HepG2 (cell line): Measurements from ENCODE around the gene ALDH16A1. TPM values are rescaled to one million over a fixed set of nuclear protein-coding genes. Genes with fewer than 3 reads are reported as not detected.

Experiments used
- AFF4 ChIP-seq: sonication (generic); formaldehyde crosslinking; IDR thresholded peaks from 2 replicates; pipeline ENCODE4 v1.4.0; 2020; ENCODE audit warnings: missing genetic modification reagents
- ARHGAP35 ChIP-seq: sonication (generic); formaldehyde crosslinking; IDR thresholded peaks from 2 replicates; pipeline ENCODE4 v1.9.0; 2022; ENCODE audit warnings: mild to moderate bottlenecking, inconsistent platforms, moderate library complexity, missing genetic modification reagents, borderline replicate concordance
- BCL6 ChIP-seq: IDR thresholded peaks from 2 replicates; pipeline ENCODE4 v1.6.1; 2016; ENCODE audit warnings: missing genetic modification reagents, missing compliant biosample characterization
- CHCHD3 ChIP-seq: sonication (generic); formaldehyde crosslinking; IDR thresholded peaks from 2 replicates; pipeline ENCODE4 v1.8.0; 2022; ENCODE audit warnings: mild to moderate bottlenecking, missing genetic modification reagents, moderate library complexity
- CHD2 ChIP-seq: IDR thresholded peaks from 2 replicates; pipeline ENCODE4 v1.6.1; 2011; ENCODE audit warnings: low read depth, low read length, improper control_type of control experiment
- CREB1 ChIP-seq, 2 experiments: fragments of 450-650 bp in 1 of 2; IDR thresholded peaks; 2 replicates each; pipeline ENCODE4 v1.6.1; 2016 to 2017; ENCODE audit warnings: control low read depth in 1 of 2, mild to moderate bottlenecking in 1 of 2, missing compliant biosample characterization in 1 of 2, missing genetic modification characterization in 1 of 2
- EEA1 ChIP-seq: sonication (generic); formaldehyde crosslinking; IDR thresholded peaks from 2 replicates; pipeline ENCODE4 v1.5.1; 2020; ENCODE audit warnings: mild to moderate bottlenecking, missing genetic modification reagents, borderline replicate concordance
- ETV5 ChIP-seq: IDR thresholded peaks from 2 replicates; pipeline ENCODE4 v1.6.1; 2018; ENCODE audit warnings: missing biosample characterization, missing genetic modification reagents, inconsistent platforms, borderline replicate concordance
- KAT8 ChIP-seq: IDR thresholded peaks from 2 replicates; pipeline ENCODE4 v1.6.1; 2016; ENCODE audit warnings: missing genetic modification reagents, missing compliant biosample characterization
- NBN ChIP-seq: fragments of 450-650 bp; conservative IDR thresholded peaks from 2 replicates; pipeline ENCODE4 v1.6.1; 2017
- NKX3-1 ChIP-seq: sonication (generic); formaldehyde crosslinking; IDR thresholded peaks from 2 replicates; pipeline ENCODE4 v1.5.0; 2020; ENCODE audit warnings: missing genetic modification reagents
- PHF8 ChIP-seq: sonication (generic); formaldehyde crosslinking; IDR thresholded peaks from 2 replicates; pipeline ENCODE4 v1.5.0; 2020; ENCODE audit warnings: missing genetic modification reagents
- PRPF4 ChIP-seq: fragments of 200-400 bp; formaldehyde crosslinking; IDR thresholded peaks from 2 replicates; pipeline ENCODE4 v1.6.1; 2016; ENCODE audit warnings: low read length, low read depth; ENCODE audit not compliant: poor library complexity, severe bottlenecking
- SOX13 ChIP-seq, 3 experiments: fragments of 450-650 bp in 1 of 3; sonication (generic) in 1 of 3; formaldehyde crosslinking in 1 of 3; IDR thresholded peaks in 2 of 3; conservative IDR thresholded peaks in 1 of 3; 2 replicates each; pipeline versions ENCODE4 v1.5.0 to v1.6.1; 2016 to 2020; ENCODE audit warnings: antibody characterized with exemption in 1 of 3, mild to moderate bottlenecking in 1 of 3, missing compliant biosample characterization in 1 of 3, missing genetic modification reagents in 1 of 3, moderate library complexity in 1 of 3
- SP1 ChIP-seq, 2 experiments: fragments of 450-650 bp in 1 of 2; sonication (generic) in 1 of 2; formaldehyde crosslinking in 1 of 2; IDR thresholded peaks; 2 replicates each; pipeline versions ENCODE4 v1.4.0 to v1.6.1; 2016 to 2020; ENCODE audit warnings: missing genetic modification reagents in 1 of 2
- USF2 ChIP-seq, 2 experiments: sonication (generic) in 1 of 2; formaldehyde crosslinking in 1 of 2; IDR thresholded peaks; 2 replicates each; pipeline versions ENCODE4 v1.5.1 to v1.6.1; 2011 to 2020; ENCODE audit warnings: borderline replicate concordance in 1 of 2, low read depth in 1 of 2, low read length in 1 of 2, mild to moderate bottlenecking in 1 of 2, missing genetic modification reagents in 1 of 2, moderate library complexity in 1 of 2
- ZBTB20 ChIP-seq: sonication (generic); formaldehyde crosslinking; IDR thresholded peaks from 2 replicates; pipeline ENCODE4 v1.8.1; 2023; ENCODE audit warnings: missing genetic modification reagents, low read depth, mild to moderate bottlenecking, borderline replicate concordance
- ZIK1 ChIP-seq: sonication (generic); formaldehyde crosslinking; IDR thresholded peaks from 2 replicates; pipeline ENCODE4 v1.5.0; 2020; ENCODE audit warnings: mild to moderate bottlenecking, low read depth, missing genetic modification reagents, borderline replicate concordance
- ZNF501 ChIP-seq: sonication (generic); formaldehyde crosslinking; IDR thresholded peaks from 2 replicates; pipeline ENCODE4 v1.5.1; 2020; ENCODE audit warnings: mild to moderate bottlenecking, moderate library complexity, missing genetic modification reagents
- ZNF772 ChIP-seq: sonication (generic); formaldehyde crosslinking; IDR thresholded peaks from 2 replicates; pipeline ENCODE4 v1.5.0; 2020; ENCODE audit warnings: mild to moderate bottlenecking, missing genetic modification reagents
- ZNF788 ChIP-seq: sonication (generic); formaldehyde crosslinking; IDR thresholded peaks from 2 replicates; pipeline ENCODE4 v1.5.0; 2020; ENCODE audit warnings: mild to moderate bottlenecking, missing genetic modification reagents, borderline replicate concordance
- ZZZ3 ChIP-seq: sonication (generic); formaldehyde crosslinking; IDR thresholded peaks from 2 replicates; pipeline ENCODE4 v1.4.0; 2020; ENCODE audit warnings: missing genetic modification reagents, mild to moderate bottlenecking, borderline replicate concordance
- polyA plus RNA-seq, 8 experiments: library from polyadenylated mRNA; depleted of rRNA in 3 of 8; stranded (reverse) in 7 of 8; unstranded in 1 of 8; fragments of >200 nt; fragmentation: Illumina TruSeq in 4 of 8; extraction: Trizol in 4 of 8; gene quantifications; 2 replicates each; pipeline versions ENCODE4 v1.2.1 to v1.2.3, GENCODE V29; 2011 to 2016; ENCODE audit warnings: low read depth in 4 of 8, missing spikeins in 1 of 8, mixed read lengths in 1 of 8; ENCODE audit not compliant: insufficient read depth in 1 of 8
- total RNA-seq, 5 experiments: library from RNA; depleted of rRNA; stranded (reverse); fragments of >200 nt; fragmentation: Illumina TruSeq; extraction: Trizol; gene quantifications; 2 replicates each; pipeline ENCODE4 v1.2.3, GENCODE V29; 2016; ENCODE audit warnings: low read depth in 1 of 5

ALDH16A1 gene
- total and polyA plus RNA-seq, 2 of the 13 experiments (the other 11 are each of a cell fraction or from before 2014, with no cell fraction given), result 8.4 to 34.9 TPM

GRCh38 chr19:49453013-49453756, at the start of gene ALDH16A1 (continued):
- TF ChIP-seq SP1 (IDR thresholded peaks at IDR 0.05), result no peak
- TF ChIP-seq SP1 (CRISPR knock-in tag; IDR thresholded peaks at IDR 0.05), result peak; percentile 57
- no peak for TF ChIP-seq CHCHD3 (CRISPR knock-in tag)
- peak; percentile 53; the same call in 1 of the 2 replicates for TF ChIP-seq ZIK1
- TF ChIP-seq KAT8 (CRISPR knock-in tag), result peak; percentile 83
- no peak for TF ChIP-seq NBN
- 0 out of 2 replicates have a peak, but pooled peaks have one; percentile 39 for TF ChIP-seq NKX3-1 (CRISPR knock-in tag)
- peak; percentile 61; the same call in 1 of the 2 replicates for TF ChIP-seq ZNF788 (CRISPR knock-in tag)
- peak; percentile 65; the same call in 1 of the 2 replicates for TF ChIP-seq ETV5
- TF ChIP-seq ARHGAP35, result no peak
- no peak for TF ChIP-seq SOX13 (IDR thresholded peaks at IDR 0.05)
- no peak; a peak in 1 of 4 replicates for TF ChIP-seq SOX13 (CRISPR knock-in tag; conservative IDR thresholded peaks at IDR 0.05 in 1 of 2, IDR thresholded peaks at IDR 0.05 in 1 of 2)
- no peak; the same call in 1 of the 2 replicates for TF ChIP-seq ZBTB20 (CRISPR knock-in tag)
- TF ChIP-seq AFF4 (CRISPR knock-in tag), result no peak
- peak; percentile 87 for TF ChIP-seq CHD2
- peak; percentile 50; the same call in 1 of the 2 replicates for TF ChIP-seq EEA1 (CRISPR knock-in tag)
- no peak for TF ChIP-seq ZNF772 (CRISPR knock-in tag)
- TF ChIP-seq BCL6 (CRISPR knock-in tag), result no peak
- no peak for TF ChIP-seq PRPF4
- no peak; the same call in 1 of the 2 replicates for TF ChIP-seq ZZZ3 (CRISPR knock-in tag)
- peak; percentile 84 for TF ChIP-seq PHF8
- peak; percentile 66 for TF ChIP-seq CREB1 (IDR thresholded peaks at IDR 0.05)
- TF ChIP-seq CREB1 (CRISPR knock-in tag; IDR thresholded peaks at IDR 0.05), result peak; percentile 43
- TF ChIP-seq USF2 (IDR thresholded peaks at IDR 0.05; ENCODE audit: low read depth, low read length), result peak; percentile 80
- TF ChIP-seq USF2 (CRISPR knock-in tag; IDR thresholded peaks at IDR 0.05; ENCODE audit: borderline replicate concordance), result peak; percentile 92; the same call in 1 of the 2 replicates
- peak; percentile 69 for TF ChIP-seq ZNF501 (CRISPR knock-in tag)
